Myocyte (in vitro differentiated cells): ENCODE measurements around the gene PTBP1. TPM values are rescaled to one million over a fixed set of nuclear protein-coding genes. Genes with fewer than 3 reads are reported as not detected.
"Not testable (repeated sequence)": the region's sequence is repeated elsewhere in the genome, so short reads cannot be mapped to it uniquely, and the experiment has no call there.

Experiments
- DNase-seq: peaks from one replicate; pipeline ENCODE4 v3.0.0-alpha.2; 2012; ENCODE audit warnings: low read depth
- microRNA counts: library from miRNA; unstranded; fragments of <30 nt; microRNA quantifications from one replicate; lab custom pipeline; 2016
- microRNA-seq: library from miRNA; unstranded; fragments of <30 nt; microRNA quantifications from one replicate; pipeline ENCODE4, GENCODE V29; 2016
- total RNA-seq: library from RNA; depleted of rRNA; stranded (reverse); fragments of >200 nt; gene quantifications from 2 replicates; pipeline ENCODE4 v1.2.3, GENCODE V29; 2014

Gene PTBP1
- total RNA-seq, 1 donor from 2014 or later, result 89.0 TPM

DNA sequence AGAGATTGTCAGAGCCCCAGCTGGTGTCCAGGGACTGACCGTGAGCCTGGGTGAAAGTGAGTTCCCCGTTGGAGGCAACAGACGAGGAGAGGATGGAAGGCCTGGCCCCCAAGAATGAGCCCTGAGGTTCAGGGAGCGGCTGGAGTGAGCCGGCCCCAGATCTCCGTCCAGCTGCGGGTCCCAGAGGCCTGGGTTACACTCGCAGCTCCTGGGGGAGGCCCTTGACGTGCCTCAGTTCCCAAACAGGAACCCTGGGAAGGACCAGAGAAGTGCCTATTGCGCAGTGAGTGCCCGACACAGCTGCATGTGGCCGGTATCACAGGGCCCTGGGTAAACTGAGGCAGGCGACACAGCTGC lies 53.7 kb downstream of the PTBP1 start:
- DNase-seq, result no peak

DNA sequence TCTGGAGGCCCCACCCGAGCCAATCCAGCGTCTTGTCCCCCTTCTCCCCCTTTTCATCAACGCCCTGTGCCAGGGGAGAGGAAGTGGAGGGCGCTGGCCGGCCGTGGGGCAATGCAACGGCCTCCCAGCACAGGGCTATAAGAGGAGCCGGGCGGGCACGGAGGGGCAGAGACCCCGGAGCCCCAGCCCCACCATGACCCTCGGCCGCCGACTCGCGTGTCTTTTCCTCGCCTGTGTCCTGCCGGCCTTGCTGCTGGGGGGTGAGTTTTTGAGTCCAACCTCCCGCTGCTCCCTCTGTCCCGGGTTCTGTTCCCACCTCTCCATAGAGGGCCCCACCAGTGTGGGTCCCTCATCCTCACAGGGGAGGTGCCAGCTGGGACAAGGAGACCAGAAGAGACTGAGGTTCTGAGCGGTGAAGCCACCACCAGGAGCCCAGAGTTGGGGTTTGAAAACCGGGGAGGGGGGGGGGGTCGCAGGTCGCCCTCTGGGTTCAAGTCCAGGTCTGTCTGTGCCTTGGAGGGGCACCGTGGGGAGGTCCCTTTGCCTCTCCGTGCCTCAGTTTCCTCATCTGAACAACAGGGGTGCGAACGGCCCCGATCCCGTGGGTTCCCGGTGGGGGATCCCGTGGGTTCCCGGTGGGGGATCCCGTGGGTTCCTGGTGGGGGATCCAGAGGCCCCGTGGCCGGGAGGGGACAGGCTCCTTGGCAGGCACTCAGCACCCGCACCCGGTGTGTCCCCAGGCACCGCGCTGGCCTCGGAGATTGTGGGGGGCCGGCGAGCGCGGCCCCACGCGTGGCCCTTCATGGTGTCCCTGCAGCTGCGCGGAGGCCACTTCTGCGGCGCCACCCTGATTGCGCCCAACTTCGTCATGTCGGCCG lies 55.1 kb downstream of the PTBP1 start, which contains the start of gene ELANE:
ELANE (plus strand) TSS at position 168 of the 878 bp plus-strand sequence; CDS start at position 194, 26 bp downstream.
- no peak for DNase-seq

DNA sequence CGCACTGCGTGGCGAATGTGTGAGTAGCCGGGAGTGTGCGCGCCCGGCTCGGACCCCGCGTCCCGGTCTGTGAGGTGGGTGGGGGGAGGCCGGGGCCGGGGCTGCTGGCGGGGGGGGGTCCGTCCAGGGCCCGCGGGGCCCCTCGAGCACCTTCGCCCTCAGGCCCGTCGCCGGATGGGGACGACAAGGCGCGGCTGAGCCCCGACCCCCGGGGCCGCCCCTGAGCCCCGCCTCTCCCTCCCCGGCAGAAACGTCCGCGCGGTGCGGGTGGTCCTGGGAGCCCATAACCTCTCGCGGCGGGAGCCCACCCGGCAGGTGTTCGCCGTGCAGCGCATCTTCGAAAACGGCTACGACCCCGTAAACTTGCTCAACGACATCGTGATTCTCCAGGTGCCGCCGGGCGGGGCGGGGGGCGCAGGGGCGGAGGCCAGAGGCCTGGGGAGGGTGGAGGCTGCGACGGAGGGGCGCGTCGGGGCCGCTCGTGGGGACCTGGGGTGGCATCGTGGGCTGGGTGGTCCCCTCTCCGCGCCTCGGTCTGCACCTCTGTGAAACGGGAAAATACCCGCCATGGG lies 55.8 kb downstream of the PTBP1 start:
- no peak for DNase-seq

DNA sequence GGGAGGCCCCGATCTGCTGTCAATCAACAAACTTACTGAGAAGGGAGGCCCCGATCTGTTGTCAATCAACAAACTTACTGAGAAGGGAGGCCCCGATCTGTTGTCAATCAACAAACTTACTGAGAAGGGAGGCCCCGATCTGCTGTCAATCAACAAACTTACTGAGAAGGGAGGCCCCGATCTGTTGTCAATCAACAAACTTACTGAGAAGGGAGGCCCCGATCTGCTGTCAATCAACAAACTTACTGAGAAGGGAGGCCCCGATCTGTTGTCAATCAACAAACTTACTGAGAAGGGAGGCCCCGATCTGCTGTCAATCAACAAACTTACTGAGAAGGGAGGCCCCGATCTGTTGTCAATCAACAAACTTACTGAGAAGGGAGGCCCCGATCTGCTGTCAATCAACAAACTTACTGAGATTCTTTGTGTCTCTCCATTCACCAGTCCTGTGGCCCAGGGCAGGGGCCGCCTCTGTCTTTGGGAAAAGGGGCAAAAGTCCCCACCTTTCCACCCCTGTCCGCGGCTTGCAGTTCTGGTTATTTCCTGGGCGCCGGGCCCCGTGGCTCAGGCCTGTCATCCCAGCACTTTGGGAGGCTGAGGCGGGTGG lies 56.5 kb downstream of the PTBP1 start:
- not testable (repeated sequence) for DNase-seq

DNA sequence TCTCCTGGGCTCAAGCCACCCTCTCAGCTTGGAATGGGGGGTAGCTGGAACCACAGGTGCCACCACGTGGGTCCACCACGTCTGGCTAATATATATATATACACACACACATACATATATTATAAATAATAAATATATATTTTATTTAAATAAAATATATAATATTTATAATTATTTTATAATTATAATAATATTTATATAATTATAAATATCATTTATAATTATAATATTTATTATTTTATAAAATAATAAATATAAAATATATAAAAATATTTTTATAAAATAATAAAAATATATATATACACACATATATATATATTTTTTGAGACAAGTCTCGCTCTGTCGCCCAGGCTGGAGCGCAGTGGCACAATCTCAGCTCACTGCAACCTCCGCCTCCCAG lies 57.3 kb downstream of the PTBP1 start:
- no peak for DNase-seq

DNA sequence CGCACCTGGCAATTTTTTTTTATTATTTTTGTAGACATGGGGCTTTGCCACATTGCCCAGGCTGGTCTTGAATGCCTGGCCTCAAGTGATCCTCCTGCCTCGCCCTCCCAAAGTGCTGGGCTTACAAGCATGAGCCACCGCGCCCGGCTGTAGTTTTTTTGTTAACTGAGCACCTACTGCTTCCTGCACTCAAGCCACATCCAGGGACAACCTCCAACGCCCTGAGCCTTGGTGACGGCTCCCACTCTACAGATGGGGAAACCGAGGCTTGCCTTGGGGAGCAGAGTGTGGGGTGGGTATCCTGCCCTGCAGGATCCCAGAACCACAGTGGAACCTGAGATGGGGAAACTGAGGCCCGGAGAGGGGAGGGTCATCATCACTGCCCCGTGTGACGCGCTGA lies 57.9 kb downstream of the PTBP1 start:
- no peak for DNase-seq

DNA sequence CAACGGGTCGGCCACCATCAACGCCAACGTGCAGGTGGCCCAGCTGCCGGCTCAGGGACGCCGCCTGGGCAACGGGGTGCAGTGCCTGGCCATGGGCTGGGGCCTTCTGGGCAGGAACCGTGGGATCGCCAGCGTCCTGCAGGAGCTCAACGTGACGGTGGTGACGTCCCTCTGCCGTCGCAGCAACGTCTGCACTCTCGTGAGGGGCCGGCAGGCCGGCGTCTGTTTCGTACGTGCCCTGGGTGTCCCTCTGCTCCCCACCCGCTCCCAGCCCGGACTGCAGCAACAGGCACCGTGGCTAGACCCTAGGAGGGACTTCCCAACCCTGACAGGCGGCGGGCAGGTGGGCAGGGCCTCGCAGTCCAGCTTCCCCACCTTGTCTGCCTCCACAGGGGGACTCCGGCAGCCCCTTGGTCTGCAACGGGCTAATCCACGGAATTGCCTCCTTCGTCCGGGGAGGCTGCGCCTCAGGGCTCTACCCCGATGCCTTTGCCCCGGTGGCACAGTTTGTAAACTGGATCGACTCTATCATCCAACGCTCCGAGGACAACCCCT lies 58.4 kb downstream of the PTBP1 start:
- DNase-seq, result no peak

DNA sequence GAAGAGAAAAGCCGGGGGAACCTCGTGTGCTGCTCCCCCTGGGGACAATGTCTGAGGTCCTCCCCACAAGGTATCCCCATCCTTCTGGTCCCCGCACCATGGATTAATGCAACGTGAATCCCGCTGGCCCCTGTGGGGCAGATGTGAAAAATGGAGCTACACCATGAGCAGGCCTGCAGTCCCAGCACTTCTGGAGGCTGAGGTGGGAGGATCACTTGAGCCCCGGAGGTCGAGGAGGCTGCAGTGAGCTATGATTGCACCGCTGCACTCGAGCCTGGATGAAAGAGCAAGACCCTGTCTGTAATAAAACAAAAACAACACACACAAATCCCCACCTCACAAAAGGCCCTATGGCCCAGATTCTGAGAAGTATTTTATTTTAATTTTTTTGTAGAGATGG lies 61.0 kb downstream of the PTBP1 start:
- no peak for DNase-seq

DNA sequence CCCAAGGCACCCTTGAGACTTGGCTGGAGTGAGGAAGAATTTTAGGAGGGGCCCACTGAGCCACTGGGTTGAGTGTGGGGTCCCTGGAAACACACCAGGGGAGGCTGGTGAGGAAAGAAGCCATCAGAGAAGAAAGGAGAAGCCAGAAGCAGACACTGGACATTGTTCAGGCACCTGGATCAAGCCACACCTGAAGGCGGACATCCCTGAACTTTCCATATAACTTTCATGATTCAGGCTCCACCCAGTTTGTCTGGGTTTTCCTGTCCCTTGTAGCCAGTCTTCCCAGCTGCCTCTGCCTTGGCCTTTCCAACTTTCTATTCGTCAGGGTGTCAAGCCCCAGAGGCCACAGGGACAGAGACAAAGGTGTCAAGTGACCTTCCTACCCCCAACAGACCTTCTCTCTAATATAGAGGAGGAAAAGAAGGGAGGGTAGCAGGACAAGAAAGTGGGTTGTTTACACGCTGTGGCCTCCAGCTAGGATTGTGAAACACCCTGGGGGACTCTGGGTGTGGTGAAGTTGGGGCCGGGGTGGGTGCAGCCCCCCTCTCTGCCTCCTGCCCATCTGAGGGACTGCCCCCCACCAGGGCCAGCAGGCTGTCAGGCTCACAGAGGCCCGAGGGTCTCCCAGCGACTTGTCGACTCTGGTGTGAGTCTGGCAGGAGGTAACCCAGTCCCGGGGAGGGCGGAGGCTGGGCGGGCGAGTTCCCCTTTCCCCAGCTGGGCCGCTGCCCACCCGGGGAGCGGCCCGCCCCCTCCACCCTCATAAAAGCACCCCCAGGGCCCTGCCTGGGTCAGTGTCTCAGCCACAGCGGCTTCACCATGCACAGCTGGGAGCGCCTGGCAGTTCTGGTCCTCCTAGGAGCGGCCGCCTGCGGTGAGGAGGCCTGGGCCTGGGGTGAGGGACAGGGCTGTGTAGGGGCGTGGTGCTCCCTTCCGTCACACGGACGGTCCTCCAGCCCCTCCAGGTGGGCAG lies 61.9 kb downstream of the PTBP1 start, which contains the start of gene CFD:
CFD (plus strand) TSS at position 797 of the 976 bp plus-strand sequence; CDS start at position 823, 26 bp downstream.
- DNase-seq, result no peak

DNA sequence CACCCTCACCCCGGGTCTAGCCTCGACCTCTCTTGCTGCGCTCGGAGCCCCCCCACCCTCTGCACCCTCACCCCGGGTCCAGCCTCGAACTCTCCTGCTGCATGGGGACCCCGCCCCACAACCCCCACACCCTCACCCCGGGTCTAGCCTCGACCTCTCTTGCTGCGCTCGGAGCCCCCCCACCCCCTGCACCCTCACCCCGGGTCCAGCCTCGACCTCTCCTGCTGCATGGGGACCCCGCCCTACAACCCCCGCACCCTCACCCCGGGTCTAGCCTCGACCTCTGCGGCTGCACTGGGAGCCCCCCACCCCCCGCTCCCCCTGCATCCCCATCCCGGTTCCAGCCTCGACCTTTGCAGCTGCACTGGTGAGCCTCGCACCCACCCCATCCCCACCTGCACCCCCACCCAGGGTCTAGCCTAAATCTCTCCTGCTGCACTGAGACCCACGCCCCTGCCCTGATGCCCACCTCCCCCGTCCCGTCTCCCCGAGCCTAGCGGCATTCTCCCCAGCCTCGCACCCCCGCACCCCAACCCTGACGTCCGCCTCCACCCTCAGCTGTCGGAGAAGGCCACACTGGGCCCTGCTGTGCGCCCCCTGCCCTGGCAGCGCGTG lies 64.0 kb downstream of the PTBP1 start:
- no peak for DNase-seq

MicroRNA genes within 50 kb of the gene (microRNA counts, 767-probe panel; counts per million panel counts)
- microRNA hsa-miR-3187-3p (lab: Ali Mortazavi, UCI), result not detected

Small RNA genes lying within 50 kb of the gene (microRNA-seq; reads per million reads assigned to microRNA genes)
- gene MIR3187, result 2.6 reads per million, percentile 10 among the genes with 10 or more reads in this experiment
- gene MIR4745, result 0.81 reads per million

Other genes with a start within 250 kb of the PTBP1 start
- 519 and 528 TPM in 2 replicates for gene BSG, start 224.9 kb upstream of the PTBP1 start, total RNA-seq
- 2.9 and 3.5 TPM in 2 replicates for gene HCN2, start 207.6 kb upstream of the PTBP1 start, total RNA-seq
- 47.7 and 54.3 TPM in 2 replicates for gene POLRMT, start 163.9 kb upstream of the PTBP1 start, total RNA-seq
- 0.16 and 0.21 TPM in 2 replicates for gene FGF22, start 157.6 kb upstream of the PTBP1 start, total RNA-seq
- gene RNF126, start 134.2 kb upstream of the PTBP1 start, total RNA-seq, result 86.4 and 94.6 TPM in 2 replicates
- gene FSTL3, start 121.1 kb upstream of the PTBP1 start, total RNA-seq, result 157 and 175 TPM in 2 replicates
- gene PRSS57, start 102.0 kb upstream of the PTBP1 start, total RNA-seq, result not detected in 2 replicates
- 4.8 and 7.8 TPM in 2 replicates for gene PALM, start 88.5 kb upstream of the PTBP1 start, total RNA-seq
- gene MISP, start 46.3 kb upstream of the PTBP1 start, total RNA-seq, result 2.3 and 2.9 TPM in 2 replicates
- gene PLPPR3, start 24.5 kb downstream of the PTBP1 start, total RNA-seq, result 0.16 and 0.26 TPM in 2 replicates
- not detected in 2 replicates for gene AZU1, start 30.4 kb downstream of the PTBP1 start, total RNA-seq
- gene PRTN3, start 43.5 kb downstream of the PTBP1 start, total RNA-seq, result not detected in 2 replicates
- not detected in 2 replicates for gene ELANE, start 54.9 kb downstream of the PTBP1 start, total RNA-seq
- 0.16 and 0.57 TPM in 2 replicates for gene CFD, start 62.2 kb downstream of the PTBP1 start, total RNA-seq
- 27.7 and 31.2 TPM in 2 replicates for gene MED16, start 95.7 kb downstream of the PTBP1 start, total RNA-seq
- gene RNU6-9, start 96.0 kb downstream of the PTBP1 start, total RNA-seq, result not detected in 2 replicates
- gene R3HDM4, start 115.8 kb downstream of the PTBP1 start, total RNA-seq, result 51.8 and 53.6 TPM in 2 replicates
- not detected in 2 replicates for gene KISS1R, start 119.9 kb downstream of the PTBP1 start, total RNA-seq
- 3.2 and 3.5 TPM in 2 replicates for gene ARID3A, start 128.6 kb downstream of the PTBP1 start, total RNA-seq
- gene WDR18, start 186.9 kb downstream of the PTBP1 start, total RNA-seq, result 34.2 and 42.9 TPM in 2 replicates
- 0.05 and 0.16 TPM in 2 replicates for gene GRIN3B, start 203.0 kb downstream of the PTBP1 start, total RNA-seq
- 182 and 198 TPM in 2 replicates for gene TMEM259, start 223.7 kb downstream of the PTBP1 start, total RNA-seq
- not detected in 2 replicates for gene RNU6-2, start 224.1 kb downstream of the PTBP1 start, total RNA-seq
- 88.1 and 92.4 TPM in 2 replicates for gene CNN2, start 229.2 kb downstream of the PTBP1 start, total RNA-seq
- 41.9 and 43.0 TPM in 2 replicates for gene ABCA7, start 242.7 kb downstream of the PTBP1 start, total RNA-seq